Measurements from ENCODE around the gene MYO1A. TPM values are rescaled to one million over a fixed set of nuclear protein-coding genes. Genes with fewer than 3 reads are reported as not detected.

Gene MYO1A
- polyA plus RNA-seq, 1 of the 3 experiments (the other 2 are of a cell fraction), result not detected

DNA sequence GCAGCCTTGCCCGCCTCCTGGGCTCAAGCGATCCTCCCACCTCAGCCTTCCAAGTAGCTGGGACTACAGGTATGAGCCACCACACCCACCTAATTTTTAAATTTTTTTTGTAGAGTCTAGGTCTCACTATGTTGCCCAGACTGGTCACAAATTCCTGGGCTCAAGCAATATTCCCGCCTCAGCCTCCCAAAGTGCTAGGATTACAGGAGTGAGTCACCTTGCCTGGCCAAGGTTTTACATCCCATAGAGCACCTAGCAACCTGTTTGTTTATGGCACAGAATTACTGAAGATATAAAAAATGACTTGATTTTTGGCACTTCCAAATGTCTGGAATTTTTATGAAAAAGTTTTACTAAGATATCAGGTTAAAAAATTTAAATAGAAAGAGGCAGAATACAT is 16.5 kb downstream of the MYO1A start:
- H3K27me3 ChIP-seq (ENCODE audit: insufficient read depth), result peaks cover 5% of the 10 kb centered on the region; the same call in 1 of the 2 replicates
- H3K9ac ChIP-seq, result no peak overlapping the region
- no peaks in the 10 kb centered on the region for H3K79me2 ChIP-seq (ENCODE audit: insufficient read depth)
- H3K9me2 ChIP-seq, result no peaks in the 10 kb centered on the region
- no peak overlapping the region for H2AFZ ChIP-seq (ENCODE audit: low read depth)
- no peaks in the 10 kb centered on the region for H3F3A ChIP-seq (replicated peaks; ENCODE audit: insufficient read depth)
- no peak overlapping the region for H3K4me2 ChIP-seq
- no peak overlapping the region for H3K27ac ChIP-seq (ENCODE audit: low read depth in 2 of 2, low read length in 1 of 2)
- no peak for DNase-seq
- ChIA-PET CTCF (interaction anchor here (1.4 to 10.5 kb wide), 3 partner anchors 10 to 28 kb away, joined by 4 to 101 read pairs (median 4); partner anchors contain the start of genes TAC3 and ZBTB39), POLR2A (no interaction called here)
- H4K20me1 ChIP-seq (ENCODE audit: insufficient read depth), result no peaks in the 10 kb centered on the region
- TF ChIP-seq POLR2AphosphoS5 (IDR thresholded peaks at IDR 0.05; ENCODE audit: low read depth, low read length) (no peak), FOSL2 (IDR thresholded peaks at IDR 0.05; ENCODE audit: borderline replicate concordance, low read depth) (no peak)
- H3K4me1 ChIP-seq (ENCODE audit: control insufficient read depth in 1 of 2, insufficient read depth in 2 of 2, low read depth in 1 of 2, low read length in 1 of 2), result peaks cover 0 to 27% of the 10 kb centered on the region in 2 experiments; a peak in 1 of 4 replicates
- H3K9me3 ChIP-seq, result no peaks in the 10 kb centered on the region
- H3K4me3 ChIP-seq (ENCODE audit: low read depth in 2 of 2, low read length in 1 of 2), result no peak overlapping the region
- H3K36me3 ChIP-seq (replicated peaks in 1 of 2; ENCODE audit: control insufficient read depth in 1 of 2, insufficient read depth in 2 of 2, low read length in 1 of 2), result no peaks in the 10 kb centered on the region
- WGBS (ENCODE audit: low lambda C conversion rate), result 82% methylated on average over 3 of the region's 3 CpGs

DNA sequence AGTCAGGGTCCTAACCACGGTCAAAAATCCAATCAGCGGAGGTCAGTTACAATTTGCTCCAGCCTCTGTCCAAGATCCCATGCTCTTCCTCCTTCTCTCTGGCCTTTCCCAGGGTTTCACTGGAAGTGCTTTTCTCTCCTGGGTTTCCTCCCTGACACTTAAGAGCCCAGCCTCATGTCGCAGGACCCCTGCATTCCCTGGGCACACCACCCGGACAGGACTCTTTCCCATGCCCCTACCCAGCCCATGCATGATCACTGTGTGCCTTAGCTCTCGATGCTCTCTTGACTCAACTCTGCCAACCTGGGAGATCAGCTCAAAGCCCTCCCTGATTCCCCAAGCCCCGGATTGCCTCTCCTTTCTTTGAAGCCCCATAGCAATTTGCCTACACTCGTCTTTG is 18.1 kb downstream of the MYO1A start:
- H4K20me1 ChIP-seq (ENCODE audit: insufficient read depth), result no peaks in the 10 kb centered on the region
- H3K27ac ChIP-seq (ENCODE audit: low read depth in 2 of 2, low read length in 1 of 2), result no peak overlapping the region
- 56% methylated on average over 7 of the region's 7 CpGs for WGBS (ENCODE audit: low lambda C conversion rate)
- H3K9ac ChIP-seq, result no peak overlapping the region
- H3K36me3 ChIP-seq (replicated peaks in 1 of 2; ENCODE audit: control insufficient read depth in 1 of 2, insufficient read depth in 2 of 2, low read length in 1 of 2), result no peaks in the 10 kb centered on the region
- ChIA-PET POLR2A (no interaction called here), CTCF (interaction anchor here (1.0 to 10.5 kb wide), 11 partner anchors 10 to 551 kb away, joined by 3 to 101 read pairs (median 5); partner anchors contain the start of genes STAT6, TAC3 and ZBTB39)
- H3K4me1 ChIP-seq (ENCODE audit: control insufficient read depth in 1 of 2, insufficient read depth in 2 of 2, low read depth in 1 of 2, low read length in 1 of 2), result peaks cover 0 to 42% of the 10 kb centered on the region in 2 experiments; a peak in 2 of 4 replicates
- H3F3A ChIP-seq (replicated peaks; ENCODE audit: insufficient read depth), result no peaks in the 10 kb centered on the region
- H3K9me2 ChIP-seq, result no peaks in the 10 kb centered on the region
- H2AFZ ChIP-seq (ENCODE audit: low read depth), result no peak overlapping the region
- peaks cover 5% of the 10 kb centered on the region; the same call in 1 of the 2 replicates for H3K27me3 ChIP-seq (ENCODE audit: insufficient read depth)
- no peaks in the 10 kb centered on the region for H3K9me3 ChIP-seq
- no peak overlapping the region for H3K4me2 ChIP-seq
- TF ChIP-seq POLR2AphosphoS5 (IDR thresholded peaks at IDR 0.05; ENCODE audit: low read depth, low read length) (no peak), FOSL2 (IDR thresholded peaks at IDR 0.05; ENCODE audit: borderline replicate concordance, low read depth) (no peak), NFIC (IDR thresholded peaks at IDR 0.05; ENCODE audit: borderline replicate concordance) (no peak), MEF2A (IDR thresholded peaks at IDR 0.05; ENCODE audit: borderline replicate concordance, low read depth) (no peak), RFX5 (IDR thresholded peaks at IDR 0.05; ENCODE audit: low read length) (no peak), MXI1 (IDR thresholded peaks at IDR 0.05; ENCODE audit: low read depth, low read length) (no peak), ZBTB33 (IDR thresholded peaks at IDR 0.05; ENCODE audit: borderline replicate concordance, low read depth) (no peak), SMC3 (IDR thresholded peaks at IDR 0.05; ENCODE audit: low read depth, low read length) (no peak)
- DNase-seq, result no peak
- no peaks in the 10 kb centered on the region for H3K79me2 ChIP-seq (ENCODE audit: insufficient read depth)
- H3K4me3 ChIP-seq (ENCODE audit: low read depth in 2 of 2, low read length in 1 of 2), result no peak overlapping the region

- 34% methylated on average over 2 of the region's 2 CpGs for WGBS (ENCODE audit: low lambda C conversion rate)
- Histone ChIP-seq H3K9me2 (no peaks in the 10 kb centered on the region), H3K9me3 (no peaks in the 10 kb centered on the region), H3K27ac (ENCODE audit: low read depth in 2 of 2, low read length in 1 of 2) (no peak overlapping the region), H3K4me2 (no peak overlapping the region), H3K4me1 (ENCODE audit: control insufficient read depth in 1 of 2, insufficient read depth in 2 of 2, low read depth in 1 of 2, low read length in 1 of 2) (peaks cover 0 to 48% of the 10 kb centered on the region in 2 experiments; a peak in 2 of 4 replicates), H3K36me3 (replicated peaks in 1 of 2; ENCODE audit: control insufficient read depth in 1 of 2, insufficient read depth in 2 of 2, low read length in 1 of 2) (no peaks in the 10 kb centered on the region), H3K27me3 (ENCODE audit: insufficient read depth) (peaks cover 5% of the 10 kb centered on the region; the same call in 1 of the 2 replicates), H3K9ac (no peak overlapping the region), H3K79me2 (ENCODE audit: insufficient read depth) (no peaks in the 10 kb centered on the region), H3F3A (replicated peaks; ENCODE audit: insufficient read depth) (no peaks in the 10 kb centered on the region), H3K4me3 (ENCODE audit: low read depth in 2 of 2, low read length in 1 of 2) (no peak overlapping the region), H2AFZ (ENCODE audit: low read depth) (no peak overlapping the region), H4K20me1 (ENCODE audit: insufficient read depth) (no peaks in the 10 kb centered on the region)
- CTCF ChIA-PET, result interaction anchor here (1.0 to 10.5 kb wide), 12 partner anchors 10 to 552 kb away, joined by 3 to 101 read pairs (median 5); partner anchors contain the start of genes MYO1A, STAT6, TAC3 and ZBTB39
- TF ChIP-seq RAD21 (IDR thresholded peaks at IDR 0.05; ENCODE audit: low read length), result peak; percentile 43
- no peak for TF ChIP-seq TCF12 (IDR thresholded peaks at IDR 0.05)
- DNase-seq, result no peak
- POLR2A ChIA-PET, result no interaction called here
These were observed 18.7 kb downstream of the MYO1A start for GRCh38 chr12:57031138-57031725.

Measured in SK-N-SH (cell line).